Stimulated activated CD8-positive, alpha-beta memory T cell treated with anti-CD3 and anti-CD28 coated beads, Interleukin-4, amount 100 ng/mL, for 1 hour (primary cell): ENCODE results near the gene IGFL3.
"Not testable (repeated sequence)": the region's sequence is repeated elsewhere in the genome, so short reads cannot be mapped to it uniquely, and the experiment has no call there.

Experiments used
- DNase-seq, 2 donors: peaks; one replicate each; pipeline ENCODE4 v3.0.0-alpha.2; 2020; ENCODE audit warnings: low read depth in 2 of 2, low spot score in 1 of 2

The IGFL3 gene

GRCh38 chr19:46124638-46125115 is at the start of gene IGFL3:
Gene IGFL3 (minus strand): TSS chr19:46124688. CDS start chr19:46124649, 39 bp downstream.
- no peak for DNase-seq

- no peak for DNase-seq
Measured at GRCh38 chr19:46173886-46174480, 49.5 kb upstream of the IGFL3 start.

GRCh38 chr19:46162731-46163130 is 38.2 kb upstream of the IGFL3 start:
- no peak for DNase-seq

- not testable (repeated sequence) for DNase-seq
Measured at GRCh38 chr19:46161642-46162257, 37.3 kb upstream of the IGFL3 start.

DNA sequence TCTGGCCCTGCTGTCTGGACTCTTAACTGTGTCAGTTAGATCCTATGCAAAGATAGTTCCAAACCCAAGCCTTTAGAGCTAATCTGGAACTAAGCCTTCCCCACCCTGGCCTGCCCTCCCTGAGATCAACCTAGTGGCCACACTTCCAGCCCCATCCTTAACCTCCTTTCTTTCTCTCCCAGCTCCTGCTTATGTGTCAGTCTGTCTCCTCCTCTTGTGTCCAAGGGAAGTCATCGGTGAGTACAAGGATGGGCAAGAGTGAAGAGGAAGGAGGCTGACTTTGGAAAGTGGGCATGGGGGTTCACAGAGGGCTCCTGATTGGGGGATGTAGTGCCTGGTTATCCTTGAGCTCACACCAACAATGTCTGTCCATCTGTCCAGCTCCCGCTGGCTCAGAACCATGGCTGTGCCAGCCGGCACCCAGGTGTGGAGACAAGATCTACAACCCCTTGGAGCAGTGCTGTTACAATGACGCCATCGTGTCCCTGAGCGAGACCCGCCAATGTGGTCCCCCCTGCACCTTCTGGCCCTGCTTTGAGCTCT is 35.8 kb upstream of the IGFL3 start:
- no peak for DNase-seq

DNA sequence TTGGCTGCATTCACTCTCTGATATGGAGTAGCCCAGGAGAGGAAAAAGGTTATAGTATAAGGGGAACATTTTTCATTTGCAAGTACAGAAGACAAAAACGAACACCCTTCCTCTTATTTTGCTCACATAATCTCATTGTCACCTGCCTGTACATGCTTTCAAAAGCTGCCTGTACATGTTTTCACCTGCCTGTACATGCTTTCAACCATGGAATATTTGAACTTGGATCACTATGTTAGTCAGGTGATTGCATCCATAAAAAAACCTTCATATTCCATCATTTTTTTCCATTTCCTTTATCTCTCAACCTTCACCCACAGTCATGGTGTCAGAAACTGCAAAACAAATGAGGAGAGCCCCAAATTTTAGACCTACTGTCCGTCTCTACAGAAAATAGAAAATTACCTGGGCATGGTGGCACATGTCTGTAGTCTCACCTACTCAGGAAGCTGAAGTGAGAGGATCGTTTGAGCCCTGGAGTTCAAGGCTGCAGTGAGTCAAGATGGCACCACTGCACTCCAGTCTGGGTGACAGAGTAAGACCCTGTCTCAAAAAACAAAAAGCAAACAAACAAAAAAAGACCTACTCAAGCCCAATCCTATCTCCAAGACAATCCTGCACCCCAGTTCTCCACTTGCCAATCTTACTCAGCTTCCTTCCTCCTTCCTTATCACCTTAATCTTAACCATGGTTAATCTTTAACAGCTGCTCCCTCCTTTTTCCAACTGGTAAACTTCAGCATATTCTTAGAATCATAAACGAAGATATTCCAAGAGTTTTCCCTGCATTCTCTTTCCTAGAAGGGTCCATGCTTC is 35.1 kb upstream of the IGFL3 start:
- no peak for DNase-seq

DNA sequence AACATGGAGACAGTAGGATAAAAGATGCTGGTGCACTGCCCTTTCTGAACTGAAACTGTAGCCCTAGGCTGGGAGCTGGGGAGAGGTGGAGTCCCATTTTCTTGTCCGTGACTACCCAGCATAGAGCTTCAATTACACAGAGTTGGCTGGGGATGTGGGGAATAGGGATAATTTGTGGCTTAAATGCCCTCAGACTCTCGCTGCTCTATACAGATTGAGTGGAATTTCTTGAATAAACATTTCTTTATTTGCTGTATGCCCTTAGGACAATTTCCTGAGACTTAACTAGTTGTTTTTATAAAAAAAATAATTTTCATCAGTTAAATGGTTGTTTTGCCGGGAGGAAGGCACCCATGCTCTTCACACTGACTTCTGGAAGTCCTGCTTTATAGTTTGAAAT is 30.7 kb upstream of the IGFL3 start:
- DNase-seq, result no peak

GRCh38 chr19:46150606-46151005 is 26.1 kb upstream of the IGFL3 start:
- DNase-seq, result no peak

GRCh38 chr19:46147791-46148288 is 23.4 kb upstream of the IGFL3 start, which contains the start of gene IGFL2:
Gene IGFL2 (plus strand): TSS chr19:46148238. CDS start chr19:46148279, 41 bp downstream.
- DNase-seq, result no peak

- DNase-seq, result no peak
Measured at GRCh38 chr19:46147166-46147740, 22.8 kb upstream of the IGFL3 start.

DNA sequence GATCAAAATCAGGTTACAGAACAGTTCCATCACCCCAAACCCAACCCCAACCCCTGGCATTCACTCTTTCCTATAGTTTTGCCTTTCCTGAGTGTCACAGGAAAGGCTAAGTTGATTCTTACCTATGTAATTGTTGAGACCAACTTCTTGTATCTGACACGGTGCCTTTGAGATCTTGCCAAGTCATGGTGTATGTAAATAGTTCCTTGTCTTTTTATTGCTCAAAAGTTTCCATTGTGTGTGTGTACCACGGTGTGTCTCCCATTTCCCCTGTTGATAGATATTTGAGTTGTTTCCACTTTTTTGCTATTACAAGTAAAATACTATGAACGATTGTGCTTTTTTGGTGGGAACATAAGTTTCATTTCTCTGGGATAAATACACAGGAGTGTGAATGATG is 20.3 kb upstream of the IGFL3 start:
- no peak for DNase-seq

- no peak for DNase-seq
Measured at GRCh38 chr19:46142294-46142693, 17.8 kb upstream of the IGFL3 start.

- no peak for DNase-seq
Measured at GRCh38 chr19:46141421-46141820, 16.9 kb upstream of the IGFL3 start.

DNA sequence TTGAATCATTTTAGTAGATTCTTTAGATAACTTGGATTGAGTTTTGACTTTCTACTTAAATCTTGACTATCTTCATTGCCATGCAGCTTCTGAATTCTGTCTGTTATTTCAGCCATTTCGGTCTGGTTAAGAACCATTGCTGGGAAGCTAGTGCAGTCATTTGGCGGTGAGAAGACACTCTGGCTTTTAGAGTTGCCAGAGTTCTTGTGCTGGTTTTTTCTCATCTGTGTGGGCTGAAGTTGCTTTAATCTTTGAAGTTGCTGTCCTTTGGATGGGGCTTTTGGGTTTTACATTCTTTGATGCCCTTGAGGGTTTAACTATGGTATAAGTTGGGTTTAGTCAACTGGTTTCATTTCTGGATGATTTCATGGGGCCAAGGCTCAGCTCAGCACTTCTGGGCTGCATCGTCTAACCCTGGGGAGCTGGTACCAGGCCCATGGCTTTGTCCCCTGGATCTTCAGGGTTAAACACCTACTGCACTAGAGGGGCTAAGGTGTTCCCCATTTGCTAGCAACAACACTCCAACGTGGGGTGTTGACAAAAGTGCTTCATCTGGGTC is 13.5 kb upstream of the IGFL3 start:
- no peak for DNase-seq

DNA sequence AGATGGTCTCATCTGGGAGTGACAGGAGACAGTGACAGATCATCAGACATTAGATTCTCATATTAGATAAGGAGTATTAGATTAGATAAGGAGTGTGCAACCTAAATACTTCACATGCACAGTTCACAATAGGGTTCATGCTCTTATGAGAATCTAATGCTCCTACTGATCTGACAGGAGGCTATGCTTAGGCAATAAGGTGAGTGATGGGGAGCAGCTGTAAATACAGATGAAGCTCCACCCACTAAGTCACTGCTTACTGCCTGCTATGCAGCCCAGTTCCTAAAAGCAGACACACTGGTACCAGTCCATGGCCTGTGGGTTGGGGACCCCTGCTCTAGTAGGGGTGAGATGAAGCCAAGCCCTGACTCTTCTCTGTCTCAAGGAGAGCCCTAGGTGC is 10.0 kb upstream of the IGFL3 start:
- no peak for DNase-seq

DNA sequence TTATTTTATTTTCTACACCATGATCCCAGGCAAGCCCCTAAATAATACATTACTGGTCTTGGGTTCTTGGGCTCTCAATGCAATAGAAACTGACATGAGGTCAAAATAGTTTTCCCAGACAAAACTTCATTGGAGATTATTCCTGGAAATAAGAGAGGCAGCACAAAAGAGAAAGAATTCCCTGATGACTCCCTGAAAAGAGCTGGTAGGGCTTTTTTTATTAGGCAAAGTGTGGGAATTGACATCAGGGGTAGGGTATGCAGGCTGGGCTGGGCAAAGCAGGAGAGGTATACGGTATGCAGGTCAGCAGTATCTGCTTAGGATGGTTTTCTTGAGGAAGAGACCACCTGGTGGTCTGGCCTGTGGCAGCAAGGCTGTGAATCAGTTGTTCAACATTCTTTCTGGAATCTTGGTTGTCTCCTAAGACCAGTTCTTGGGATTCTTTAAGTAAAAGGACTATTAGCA is 9.3 kb upstream of the IGFL3 start:
- no peak for DNase-seq

- DNase-seq, result no peak
Measured at GRCh38 chr19:46133101-46133627, 8.7 kb upstream of the IGFL3 start.

GRCh38 chr19:46132508-46133100 is 8.1 kb upstream of the IGFL3 start:
- no peak for DNase-seq

GRCh38 chr19:46131485-46132143 is 7.1 kb upstream of the IGFL3 start:
- DNase-seq, result no peak
